GM21528 (cell line): ENCODE results near the gene FXYD3.
"Not testable (repeated sequence)": the region's sequence is repeated elsewhere in the genome, so short reads cannot be mapped to it uniquely, and the experiment has no call there.

Experiments
- ATAC-seq: cut with Tn5 transposase; IDR thresholded peaks from one replicate; pipeline ENCODE4 v1.9.1; 2021; ENCODE audit warnings: mild to moderate bottlenecking, moderate library complexity; ENCODE audit not compliant: unreplicated experiment, low FRiP score

The FXYD3 gene

DNA sequence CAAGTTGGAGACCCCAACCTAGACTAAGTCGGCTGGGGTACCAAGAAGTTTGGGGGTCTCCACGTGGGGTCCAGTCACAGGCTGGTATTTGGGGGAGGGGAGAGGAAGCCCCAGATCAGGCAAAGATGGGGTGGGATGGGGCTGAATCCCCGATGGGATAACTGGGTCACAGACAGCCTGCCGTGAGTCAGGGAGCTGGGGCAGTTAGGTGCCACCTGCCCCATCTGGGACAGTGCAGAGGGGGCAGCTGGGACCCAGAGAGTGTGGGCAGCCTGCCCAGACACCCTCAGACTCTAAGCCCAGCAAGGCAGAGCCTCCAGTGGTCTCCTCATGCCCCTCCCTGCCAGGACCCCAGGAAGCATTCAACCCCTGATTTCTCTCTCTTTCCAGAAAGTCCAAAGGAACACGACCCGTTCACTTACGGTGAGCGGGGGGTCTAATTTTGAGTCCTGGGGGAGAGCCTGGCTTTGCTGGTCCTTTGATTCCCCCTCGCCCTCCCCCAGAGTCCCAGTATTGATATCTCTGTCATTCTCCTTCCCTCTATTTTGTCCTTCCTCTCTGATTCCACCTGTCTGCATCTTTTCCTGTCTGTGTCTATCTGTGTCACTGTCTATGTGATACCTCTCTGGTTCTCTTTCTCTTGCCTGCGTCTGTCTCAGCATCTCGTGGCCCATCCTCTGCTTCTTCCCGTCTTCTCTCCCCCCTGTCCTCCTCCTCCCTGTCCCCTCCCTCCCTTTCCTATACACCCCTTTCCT, 24.8 kb downstream of the FXYD3 start:
- ATAC-seq, result no peak

DNA sequence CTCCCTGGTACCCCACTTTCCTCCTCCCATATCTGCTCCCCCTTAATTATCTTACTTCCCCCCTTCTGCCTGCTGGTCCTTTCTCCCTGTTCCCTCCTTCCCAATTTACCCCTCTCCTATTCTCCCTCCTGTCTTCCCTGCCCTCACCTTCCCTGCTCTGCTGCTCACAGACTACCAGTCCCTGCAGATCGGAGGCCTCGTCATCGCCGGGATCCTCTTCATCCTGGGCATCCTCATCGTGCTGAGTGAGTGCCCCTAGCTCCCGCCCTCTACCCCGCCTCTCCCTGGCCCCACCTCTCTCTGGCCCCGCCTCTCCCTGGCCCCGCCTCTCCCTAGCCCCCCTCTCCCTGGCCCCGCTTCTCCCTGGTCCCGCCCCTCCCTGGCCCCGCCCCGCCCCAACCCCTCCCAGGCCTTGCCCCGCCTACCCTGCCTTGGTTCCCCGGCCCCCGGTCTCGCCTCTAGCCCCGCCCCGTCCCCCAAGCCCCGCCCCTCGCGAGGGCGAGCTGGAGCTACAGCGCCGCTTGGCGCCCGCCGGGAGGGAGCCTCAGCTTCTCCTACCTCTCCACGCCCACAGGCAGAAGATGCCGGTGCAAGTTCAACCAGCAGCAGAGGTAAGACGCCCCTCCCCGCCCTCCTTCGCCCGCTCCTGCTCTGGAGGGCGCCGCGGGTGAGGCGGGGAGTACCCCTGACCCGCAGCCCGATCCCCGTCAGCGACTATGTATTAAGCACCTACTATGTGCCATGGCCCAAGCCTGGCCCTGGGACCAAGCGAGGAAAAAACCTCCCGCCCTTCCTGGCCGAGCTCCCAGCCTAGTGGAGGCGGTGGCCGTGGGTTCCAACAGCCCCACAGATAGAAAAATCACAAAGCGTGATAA, 25.6 kb downstream of the FXYD3 start:
- ATAC-seq, result no peak

GRCh38 chr19:35141837-35142605, 26.4 kb downstream of the FXYD3 start:
- no peak for ATAC-seq

- ATAC-seq, result no peak
Observed at GRCh38 chr19:35142606-35143230, 27.1 kb downstream of the FXYD3 start.

DNA sequence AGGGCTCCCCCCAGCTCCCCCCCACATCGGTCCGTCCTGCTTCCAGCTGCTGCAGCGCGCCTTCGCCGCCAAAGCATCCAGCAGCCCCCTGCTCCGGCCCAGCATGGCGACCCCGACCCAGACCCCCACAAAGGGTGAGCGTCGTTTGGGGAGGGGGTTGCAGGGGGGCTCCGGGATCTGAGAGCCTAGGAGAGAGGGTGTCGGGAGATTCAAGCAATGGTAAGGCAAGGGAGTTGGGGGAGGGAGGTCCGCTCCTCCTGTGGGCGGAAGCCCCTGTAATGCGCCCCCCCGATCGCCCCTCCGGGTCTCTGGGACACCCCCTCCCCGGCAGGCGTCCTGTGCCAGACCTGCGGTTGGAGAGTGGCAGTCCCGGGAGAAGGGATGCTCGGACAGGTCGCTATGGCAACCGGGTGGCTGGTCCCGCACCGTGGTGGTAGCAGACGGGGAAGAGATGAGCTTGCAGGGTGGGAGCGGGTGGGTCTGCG, 27.6 kb downstream of the FXYD3 start, which contains the start of gene FXYD7:
FXYD7 (plus strand) TSS at position 25 of the 485 bp plus-strand sequence; CDS start at position 104, 79 bp downstream.
- ATAC-seq, result no peak

DNA sequence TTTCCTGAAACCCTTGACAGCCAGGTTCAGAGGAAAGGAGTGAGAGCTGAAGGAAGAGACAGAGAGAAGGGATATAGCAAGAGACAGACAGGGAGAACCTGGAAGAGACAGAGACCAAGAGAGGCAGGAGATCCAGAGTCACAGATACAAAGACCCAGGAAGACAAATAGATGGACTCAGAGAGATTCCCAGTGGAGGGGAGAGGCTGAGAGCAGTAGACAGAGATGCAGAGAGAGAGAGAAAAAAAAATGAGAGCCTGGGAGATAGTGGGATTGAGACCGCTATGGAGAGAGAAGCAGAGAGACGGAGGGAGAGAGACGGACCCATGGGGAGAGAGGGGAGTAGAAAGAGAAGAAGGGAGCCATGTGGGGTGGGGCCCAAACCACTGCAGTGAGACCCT, 28.2 kb downstream of the FXYD3 start:
- no peak for ATAC-seq

DNA sequence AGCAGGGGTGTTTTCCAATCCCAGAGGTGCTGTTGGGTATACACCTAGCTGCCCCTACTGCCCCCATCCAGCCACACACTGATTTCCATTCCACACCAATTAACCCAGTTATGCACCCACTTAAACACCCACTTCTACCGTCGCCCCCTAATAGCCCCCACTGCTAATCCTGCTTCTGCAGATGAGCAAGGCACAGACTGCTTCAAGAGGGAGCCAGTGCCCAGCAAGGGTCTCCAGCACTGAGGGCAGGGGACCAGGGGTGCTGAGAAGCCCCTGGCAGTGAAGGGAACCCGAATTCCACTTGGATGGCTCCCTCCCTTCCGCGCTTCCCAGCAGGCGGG, 28.6 kb downstream of the FXYD3 start:
- ATAC-seq, result no peak

DNA sequence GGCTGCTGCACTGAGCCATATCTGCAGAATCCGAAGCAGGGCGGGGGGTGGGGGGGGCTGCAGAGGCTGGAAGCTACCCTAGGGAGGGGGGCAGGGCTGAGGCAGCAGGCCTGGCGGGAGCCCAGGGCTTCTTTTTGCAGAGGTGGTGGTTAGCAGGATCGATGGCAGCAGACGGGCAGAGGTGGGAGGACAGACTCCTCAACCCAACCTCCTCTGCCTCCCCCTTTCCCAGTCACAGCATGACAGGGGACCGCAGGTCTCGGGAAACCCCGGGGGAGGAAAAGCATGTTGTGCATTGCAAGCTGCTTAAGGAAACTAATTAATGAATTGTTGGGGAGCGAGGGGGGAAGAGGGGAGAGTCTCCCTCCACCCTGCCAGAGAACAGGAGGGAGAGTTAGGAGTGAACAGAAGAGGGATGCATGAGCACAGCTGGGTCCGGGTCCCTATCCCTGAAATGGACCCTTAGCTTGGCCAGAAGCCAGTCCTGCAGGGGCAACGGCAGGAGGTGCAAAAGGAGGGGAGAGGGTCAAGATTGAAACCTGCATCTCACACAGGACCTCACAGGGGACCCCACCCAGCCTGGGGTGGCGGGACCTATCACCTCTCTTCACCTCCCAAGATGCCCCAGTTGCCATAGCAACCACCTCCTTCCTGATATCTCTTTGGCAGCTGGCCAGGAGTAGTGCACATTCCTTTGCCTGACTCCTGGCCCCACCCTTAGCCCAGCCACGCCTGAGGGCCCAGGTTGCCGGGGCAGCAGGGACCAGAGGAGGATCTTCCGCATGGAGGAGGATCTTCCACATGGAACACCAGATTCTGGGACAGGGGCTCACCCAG, 29.2 kb downstream of the FXYD3 start:
- no peak for ATAC-seq

- ATAC-seq, result no peak
Observed at GRCh38 chr19:35146746-35147459, 31.3 kb downstream of the FXYD3 start.

GRCh38 chr19:35149463-35149862, 33.8 kb downstream of the FXYD3 start:
- ATAC-seq, result no peak

DNA sequence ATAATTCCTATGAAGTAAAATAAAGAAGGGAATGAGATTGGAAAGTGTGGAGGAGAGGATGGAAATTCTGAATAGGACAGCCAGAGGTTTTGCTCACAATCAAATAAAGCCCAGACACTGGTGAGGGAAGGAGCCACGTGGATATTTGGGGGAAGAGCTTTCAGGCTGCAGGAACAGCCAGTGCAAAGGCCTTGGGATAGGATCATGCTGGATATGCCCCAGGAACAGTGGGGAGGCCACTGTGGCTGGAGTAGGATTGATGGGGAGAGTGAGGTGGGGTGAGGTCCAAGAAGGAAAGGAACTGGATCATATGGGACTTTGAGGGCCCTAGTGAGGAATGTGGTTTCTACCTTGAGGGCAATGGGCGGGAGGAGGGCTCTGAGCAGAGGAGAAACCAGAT, 34.8 kb downstream of the FXYD3 start:
- no peak for ATAC-seq

DNA sequence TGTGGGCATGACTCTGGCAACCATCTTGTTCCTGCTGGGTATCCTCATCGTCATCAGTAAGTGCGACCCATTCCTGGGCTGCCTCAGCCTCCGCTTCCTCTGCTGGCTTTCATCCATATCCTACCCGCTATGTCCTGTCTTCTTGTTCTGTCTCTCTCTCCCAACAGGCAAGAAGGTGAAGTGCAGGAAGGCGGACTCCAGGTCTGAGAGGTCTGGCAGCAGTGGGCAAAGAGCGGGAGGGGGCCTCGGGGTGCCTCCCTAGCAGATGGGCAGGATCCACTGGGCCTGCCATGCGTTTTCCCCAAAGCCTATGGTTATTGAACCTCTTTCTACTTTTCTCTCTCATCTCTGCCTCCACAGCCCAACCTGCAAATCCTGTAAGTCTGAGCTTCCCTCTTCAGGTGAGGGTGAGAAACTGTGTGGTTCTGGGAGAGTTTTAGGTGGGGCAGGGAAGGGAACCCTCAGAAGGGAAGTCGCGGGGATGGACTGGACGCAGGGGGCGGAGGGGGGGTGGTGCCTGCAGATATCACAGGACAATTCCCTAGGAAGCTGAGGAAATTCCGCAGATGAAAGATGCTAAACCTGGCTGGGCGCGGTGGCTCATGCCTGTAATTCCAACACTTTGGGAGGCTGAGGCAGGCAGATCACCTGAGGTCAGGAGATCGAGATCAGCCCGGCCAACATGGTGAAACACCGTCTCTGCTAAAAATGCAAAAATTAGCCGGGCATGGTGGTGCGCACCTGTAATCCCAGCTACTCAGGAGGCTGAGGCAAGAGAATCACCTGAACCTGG, 35.8 kb downstream of the FXYD3 start:
- ATAC-seq, result no peak

- ATAC-seq, result not testable (repeated sequence)
Observed at GRCh38 chr19:35153129-35153522, 37.5 kb downstream of the FXYD3 start.

DNA sequence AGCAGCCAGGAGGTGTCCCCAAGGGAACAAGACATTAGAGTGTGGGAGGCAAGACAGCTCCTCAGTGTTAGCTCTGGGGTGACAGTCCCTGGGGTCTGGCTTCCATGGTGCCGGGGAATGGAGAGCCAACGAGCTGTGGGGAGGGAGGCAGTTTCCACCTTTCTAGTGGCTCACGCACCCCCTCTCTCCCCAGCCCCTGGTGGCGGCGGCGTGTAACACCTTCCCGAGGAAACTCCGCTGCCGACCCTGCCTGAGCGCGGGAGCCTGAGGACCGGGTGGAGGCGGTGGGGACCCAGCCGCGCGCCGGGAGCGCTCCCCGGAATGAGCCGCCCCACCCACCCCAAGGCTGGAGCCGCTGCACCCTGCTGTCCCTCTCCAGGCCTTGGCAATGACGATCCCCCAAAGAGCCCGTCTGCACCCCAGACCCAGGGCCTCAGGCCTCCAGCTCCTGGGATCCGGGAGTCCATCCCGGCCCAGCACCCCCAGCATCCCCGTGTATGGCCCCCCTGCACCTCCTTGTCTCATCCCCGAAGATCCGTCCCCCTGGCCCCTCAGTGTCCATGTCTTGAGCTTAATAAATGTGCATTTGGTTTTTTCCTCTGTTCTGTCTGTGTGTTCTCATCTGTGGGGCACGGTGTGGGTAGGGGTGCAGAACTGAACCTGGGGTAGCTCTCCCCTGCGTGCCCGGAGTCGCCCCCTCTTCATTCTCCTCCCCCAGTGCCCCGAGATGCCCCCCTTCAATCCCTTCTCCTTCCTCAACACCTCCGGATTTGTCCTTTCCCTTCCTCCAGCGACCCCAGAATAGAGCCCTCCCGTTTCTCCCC, 38.3 kb downstream of the FXYD3 start:
- no peak for ATAC-seq

- no peak for ATAC-seq
Observed at GRCh38 chr19:35154525-35155406, 39.1 kb downstream of the FXYD3 start, which contains the start of gene FXYD5. Gene FXYD5, plus strand, starts transcription at chr19:35154735. Its CDS starts 816 bp downstream, at chr19:35155551.

- no peak for ATAC-seq
Observed at GRCh38 chr19:35155441-35155840, 39.8 kb downstream of the FXYD3 start.
